MCF 10A (cell line): ENCODE results near the gene BMP6. TPM values are rescaled to one million over a fixed set of nuclear protein-coding genes. Genes with fewer than 3 reads are reported as not detected.

Source experiments
- Bru-seq: library from RNA; stranded (reverse); fragments of 400-500 nt; gene quantifications from one replicate; lab custom pipeline; 2021; lab: Mats Ljungman, UMichigan
- BruChase-seq, 2 experiments: library from RNA; stranded (reverse); fragments of 400-500 nt; gene quantifications; one replicate each; lab custom pipeline; 2021; lab: Mats Ljungman, UMichigan
- BruUV-seq: library from RNA; stranded (reverse); fragments of 400-500 nt; replicated peaks from 2 replicates; lab custom pipeline; 2021; lab: Mats Ljungman, UMichigan
- CTCF ChIA-PET: fragments of 300-600 bp; sonication (Branson Sonifier 250); formaldehyde crosslinking; extraction: SDS; loops from one replicate; lab custom pipeline; 2021; ENCODE audit warnings: antibody characterized with exemption, inconsistent platforms; lab: Yijun Ruan, JAX
- POLR2A ChIA-PET: fragments of 300-600, 350-650 bp; sonication (Branson Sonifier 250); formaldehyde crosslinking; extraction: SDS; loops from one replicate; lab custom pipeline; 2020; ENCODE audit warnings: antibody characterized with exemption, inconsistent platforms; lab: Yijun Ruan, JAX
- DNase-seq: peaks from one replicate; pipeline ENCODE4 v3.0.0-alpha.2; 2018; ENCODE audit not compliant: unreplicated experiment
- H3K27ac Mint-ChIP-seq: one replicate; pipeline ENCODE4 v1.8.0; 2022; ENCODE audit warnings: mild to moderate bottlenecking, low read depth, mixed read lengths; ENCODE audit not compliant: unreplicated experiment
- H3K27me3 Mint-ChIP-seq: one replicate; pipeline ENCODE4 v1.8.0; 2022; ENCODE audit warnings: mixed read lengths; ENCODE audit not compliant: insufficient read depth, unreplicated experiment
- H3K36me3 Mint-ChIP-seq: one replicate; pipeline ENCODE4 v1.8.0; 2022; ENCODE audit warnings: mild to moderate bottlenecking, moderate library complexity, mixed read lengths; ENCODE audit not compliant: insufficient read depth, unreplicated experiment
- H3K4me1 Mint-ChIP-seq: one replicate; pipeline ENCODE4 v1.8.0; 2022; ENCODE audit warnings: mixed read lengths; ENCODE audit not compliant: insufficient read depth, unreplicated experiment
- H3K4me3 Mint-ChIP-seq: one replicate; pipeline ENCODE4 v1.8.0; 2022; ENCODE audit warnings: mild to moderate bottlenecking, moderate library complexity, mixed read lengths; ENCODE audit not compliant: unreplicated experiment
- H3K9me3 Mint-ChIP-seq: one replicate; pipeline ENCODE4 v1.8.0; 2022; ENCODE audit warnings: mixed read lengths; ENCODE audit not compliant: unreplicated experiment
- CTCF ChIP-seq: fragments of 200-600 bp; IDR thresholded peaks from one replicate; pipeline ENCODE4 v1.8.0; 2022; ENCODE audit warnings: antibody characterized with exemption, mild to moderate bottlenecking; ENCODE audit not compliant: unreplicated experiment
- intact Hi-C: fragments of 100-400 bp; cut with micrococcal nuclease; formaldehyde crosslinking; loops from 2 replicates; pipeline ENCODE4 v1.14.1; 2022
- long read RNA-seq: library from polyadenylated mRNA; stranded (forward); transcript quantifications from one replicate; pipeline ENCODE4 v2.0.0, GENCODE V29; 2022
- total RNA-seq: library from RNA; stranded (reverse); gene quantifications from 2 replicates; pipeline ENCODE4 v1.2.3, GENCODE V29; 2022

The BMP6 gene
- 0.12 and 0.56 TPM in 2 replicates for total RNA-seq
- percentile 24 among the genes with signal in this experiment for Bru-seq, nascent RNA
- BruChase-seq, experiment 1, labeled RNA remaining after a 6-hour chase: percentile 15 among the genes with signal in this experiment
- BruChase-seq, experiment 2, labeled RNA remaining after a 2-hour chase: percentile 12 among the genes with signal in this experiment
- long read RNA-seq, partial matches to known transcripts: 0 of 2 reads
- long read RNA-seq, other reads (novel, unspliced or antisense): 1 of 2 reads

GRCh38 chr6:7725849-7726415, at the start of gene BMP6:
BMP6 (plus strand) TSS chr6:7726099; CDS start chr6:7726956, 857 bp downstream.
- BruUV-seq: no TSS peak
- Mint-ChIP-seq H3K9me3 (no peaks in the 10 kb centered on the region), H3K4me1 (peaks cover 8% of the 10 kb centered on the region), H3K36me3 (peaks cover 4% of the 10 kb centered on the region), H3K4me3 (peak within 1 kb of the TSS; percentile 79), H3K27ac (no peak within 1 kb of the TSS), H3K27me3 (peaks cover 53% of the 10 kb centered on the region)
- POLR2A ChIA-PET: interaction anchor here (0.6 to 2.7 kb wide), 6 partner anchors 15 to 422 kb away, joined by 3 to 9 read pairs (median 4); partner anchors contain the start of gene TXNDC5
- peak; percentile 90 for DNase-seq
- CTCF ChIA-PET: interaction anchor here (0.6 to 2.1 kb wide), 7 partner anchors 46 to 345 kb away, joined by 3 to 8 read pairs (median 5); no protein-coding TSS in a partner anchor
- intact Hi-C loops: loop anchor here (2.0 kb wide), 1 partner anchor 61 kb away; no protein-coding TSS in a partner anchor
- no peak for TF ChIP-seq CTCF

- Mint-ChIP-seq H3K4me1 (peaks cover 14% of the 10 kb centered on the region), H3K9me3 (no peaks in the 10 kb centered on the region), H3K27me3 (no peaks in the 10 kb centered on the region), H3K4me3 (no peak overlapping the region), H3K27ac (no peak overlapping the region), H3K36me3 (no peaks in the 10 kb centered on the region)
- POLR2A ChIA-PET: no interaction called here
- intact Hi-C loops: no loop called here
- no peak for DNase-seq
- no peak for TF ChIP-seq CTCF
- BruUV-seq: no TSS peak
- CTCF ChIA-PET: no interaction called here
Observed at GRCh38 chr6:7677229-7677628, 48.7 kb upstream of the BMP6 start.

GRCh38 chr6:7680393-7681075, 45.4 kb upstream of the BMP6 start:
- H3K27me3 Mint-ChIP-seq: no peaks in the 10 kb centered on the region
- H3K4me1 Mint-ChIP-seq: no peaks in the 10 kb centered on the region
- no TSS peak for BruUV-seq
- intact Hi-C loops: no loop called here
- no peak for TF ChIP-seq CTCF
- no peak for DNase-seq
- ChIA-PET CTCF (interaction anchor here (0.5 kb wide), 1 partner anchor 46 kb away, joined by 4 read pairs; no protein-coding TSS in a partner anchor), POLR2A (no interaction called here)
- no peaks in the 10 kb centered on the region for H3K9me3 Mint-ChIP-seq
- H3K27ac Mint-ChIP-seq: no peak overlapping the region
- no peak overlapping the region for H3K4me3 Mint-ChIP-seq
- no peaks in the 10 kb centered on the region for H3K36me3 Mint-ChIP-seq

- Mint-ChIP-seq H3K36me3 (no peaks in the 10 kb centered on the region), H3K9me3 (no peaks in the 10 kb centered on the region), H3K4me3 (no peak overlapping the region), H3K4me1 (no peaks in the 10 kb centered on the region), H3K27ac (no peak overlapping the region), H3K27me3 (no peaks in the 10 kb centered on the region)
- CTCF ChIA-PET: no interaction called here
- TF ChIP-seq CTCF: no peak
- POLR2A ChIA-PET: interaction anchor here (0.8 kb wide), 1 partner anchor 10 kb away, joined by 3 read pairs; no protein-coding TSS in a partner anchor
- BruUV-seq: no TSS peak
- DNase-seq: no peak
- intact Hi-C loops: no loop called here
Observed at GRCh38 chr6:7681449-7681848, 44.5 kb upstream of the BMP6 start.
